Measurements from ENCODE around the gene SNCAIP. TPM values are rescaled to one million over a fixed set of nuclear protein-coding genes. Genes with fewer than 3 reads are reported as not detected.

The SNCAIP gene
- total and polyA plus RNA-seq, 2 experiments from 2014 or later, result 6.1 to 11.9 TPM

GRCh38 chr5:122392824-122393223 is 80.8 kb downstream of the SNCAIP start:
- H3F3A ChIP-seq (replicated peaks; ENCODE audit: low read depth), result no peaks in the 10 kb centered on the region
- H3K36me3 Mint-ChIP-seq (ENCODE audit: low read depth), result no peaks in the 10 kb centered on the region
- ATAC-seq (no peak), DNase-seq (ENCODE audit: low spot score) (no peak)
- peaks cover 1% of the 10 kb centered on the region for H3K27me3 Mint-ChIP-seq (ENCODE audit: insufficient read depth, low read depth, poor library complexity)
- peaks cover 7% of the 10 kb centered on the region for H3K4me1 ChIP-seq (ENCODE audit: insufficient read depth)
- no peaks in the 10 kb centered on the region for H3K79me2 ChIP-seq (replicated peaks; ENCODE audit: insufficient read depth)
- no peak overlapping the region for H3K4me2 ChIP-seq
- H3K27me3 ChIP-seq (ENCODE audit: insufficient read depth), result no peaks in the 10 kb centered on the region
- TF ChIP-seq CTCF (conservative IDR thresholded peaks at IDR 0.05; ENCODE audit: low read depth in 2 of 2) (no peak), ZNF114 (CRISPR knock-in tag; IDR thresholded peaks at IDR 0.05) (no peak), CREB1 (CRISPR knock-in tag; IDR thresholded peaks at IDR 0.05; ENCODE audit: low read depth) (no peak), EZH2 (IDR thresholded peaks at IDR 0.05; ENCODE audit: low read depth, unreplicated experiment) (no peak)
- no peak overlapping the region for H3K4me3 ChIP-seq
- H3K4me1 Mint-ChIP-seq, result peaks cover 12% of the 10 kb centered on the region
- no peak overlapping the region for H3K4me3 Mint-ChIP-seq
- H3K27ac Mint-ChIP-seq, result no peak overlapping the region
- no peaks in the 10 kb centered on the region for H3K36me3 ChIP-seq (ENCODE audit: insufficient read depth)
- H2AFZ ChIP-seq, result no peak overlapping the region
- no peak overlapping the region for H3K27ac ChIP-seq (ENCODE audit: low read depth)
- H4K20me1 ChIP-seq (replicated peaks; ENCODE audit: insufficient read depth), result no peaks in the 10 kb centered on the region
- no peaks in the 10 kb centered on the region for H3K9me2 ChIP-seq (ENCODE audit: insufficient read depth)
- no peaks in the 10 kb centered on the region for H3K9me3 Mint-ChIP-seq

- H3K4me1 Mint-ChIP-seq, result peaks cover 7% of the 10 kb centered on the region; the same call in 1 of the 3 replicates
- no peak overlapping the region for H3K4me3 Mint-ChIP-seq
- H3K36me3 Mint-ChIP-seq (ENCODE audit: low read depth), result no peaks in the 10 kb centered on the region
- TF ChIP-seq POLR2AphosphoS5 (IDR thresholded peaks at IDR 0.05; ENCODE audit: low read depth) (no peak), JUNB (IDR thresholded peaks at IDR 0.05; ENCODE audit: unreplicated experiment) (no peak), STAT1 (IDR thresholded peaks at IDR 0.05; ENCODE audit: unreplicated experiment) (no peak), CTCF (conservative IDR thresholded peaks at IDR 0.05; ENCODE audit: low read depth in 2 of 2) (no peak)
- no peak for DNase-seq (ENCODE audit: low spot score)
- H3K27ac Mint-ChIP-seq, result no peak overlapping the region
- no peaks in the 10 kb centered on the region for H3K27me3 ChIP-seq (ENCODE audit: insufficient read depth)
- no peak overlapping the region for H2AFZ ChIP-seq
- H3K79me2 ChIP-seq (replicated peaks; ENCODE audit: insufficient read depth), result no peaks in the 10 kb centered on the region
- no peak overlapping the region for H3K4me2 ChIP-seq
- H3K4me3 ChIP-seq, result no peak overlapping the region
- no peaks in the 10 kb centered on the region for H3F3A ChIP-seq (replicated peaks; ENCODE audit: low read depth)
- no peaks in the 10 kb centered on the region for H3K9me2 ChIP-seq (ENCODE audit: insufficient read depth)
- no peaks in the 10 kb centered on the region; the same call in 1 of the 2 replicates for H3K4me1 ChIP-seq (ENCODE audit: insufficient read depth)
- H3K27ac ChIP-seq (ENCODE audit: low read depth), result no peak overlapping the region
- H3K36me3 ChIP-seq (ENCODE audit: insufficient read depth), result no peaks in the 10 kb centered on the region
- peaks cover 4% of the 10 kb centered on the region for H3K27me3 Mint-ChIP-seq (ENCODE audit: insufficient read depth, low read depth, poor library complexity)
- H4K20me1 ChIP-seq (replicated peaks; ENCODE audit: insufficient read depth), result no peaks in the 10 kb centered on the region
- H3K9me3 Mint-ChIP-seq, result no peaks in the 10 kb centered on the region
- ATAC-seq, result no peak
These were observed 82.4 kb downstream of the SNCAIP start for GRCh38 chr5:122394284-122394930.

Data from GM23338 (cell line).